HepG2 (cell line): ENCODE measurements around the gene HEXD. TPM values are rescaled to one million over a fixed set of nuclear protein-coding genes. Genes with fewer than 3 reads are reported as not detected.

ENCODE experiments used
- CEBPB ChIP-seq: IDR thresholded peaks from 2 replicates; pipeline ENCODE4 v1.6.1; 2011; ENCODE audit warnings: low read depth, low read length, improper control_type of control experiment, borderline replicate concordance
- CHCHD3 ChIP-seq: sonication (generic); formaldehyde crosslinking; IDR thresholded peaks from 2 replicates; pipeline ENCODE4 v1.8.0; 2022; ENCODE audit warnings: mild to moderate bottlenecking, missing genetic modification reagents, moderate library complexity
- EHMT2 ChIP-seq: fragments of 200-600 bp; sonication (generic); IDR thresholded peaks from 2 replicates; pipeline ENCODE4 v1.7.0; 2017; ENCODE audit warnings: antibody characterized with exemption, low read depth, low read length, borderline replicate concordance
- HHEX ChIP-seq: IDR thresholded peaks from 2 replicates; pipeline ENCODE4 v1.6.1; 2016; ENCODE audit warnings: control low read depth
- HMG20A ChIP-seq: IDR thresholded peaks from 2 replicates; pipeline ENCODE4 v1.6.1; 2016; ENCODE audit warnings: borderline replicate concordance
- MYC ChIP-seq: sonication (generic); formaldehyde crosslinking; IDR thresholded peaks from 2 replicates; pipeline ENCODE4 v1.9.0; 2021; ENCODE audit warnings: missing genetic modification reagents, borderline replicate concordance
- PCBP1 ChIP-seq: fragments of 200-400 bp; formaldehyde crosslinking; IDR thresholded peaks from 2 replicates; pipeline ENCODE4 v1.6.1; 2017; ENCODE audit warnings: mild to moderate bottlenecking, low read depth, low read length, borderline replicate concordance
- SAP130 ChIP-seq: IDR thresholded peaks from 2 replicates; pipeline ENCODE4 v1.6.1; 2016; ENCODE audit warnings: low read depth
- SATB2 ChIP-seq: sonication (generic); formaldehyde crosslinking; IDR thresholded peaks from 2 replicates; pipeline ENCODE4 v1.5.0; 2020; ENCODE audit warnings: missing genetic modification reagents
- SP1 ChIP-seq, 2 experiments: fragments of 450-650 bp in 1 of 2; sonication (generic) in 1 of 2; formaldehyde crosslinking in 1 of 2; IDR thresholded peaks; 2 replicates each; pipeline versions ENCODE4 v1.4.0 to v1.6.1; 2016 to 2020; ENCODE audit warnings: missing genetic modification reagents in 1 of 2
- SRSF4 ChIP-seq: fragments of 200-400 bp; formaldehyde crosslinking; IDR thresholded peaks from one replicate; pipeline ENCODE4 v1.6.1; 2018; ENCODE audit warnings: mild to moderate bottlenecking, low read depth, low read length, moderate library complexity; ENCODE audit not compliant: poor library complexity, severe bottlenecking
- ZNF124 ChIP-seq: sonication (generic); formaldehyde crosslinking; IDR thresholded peaks from 2 replicates; pipeline ENCODE4 v1.4.0; 2020; ENCODE audit warnings: missing genetic modification reagents
- polyA plus RNA-seq, 8 experiments: library from polyadenylated mRNA; depleted of rRNA in 3 of 8; stranded (reverse) in 7 of 8; unstranded in 1 of 8; fragments of >200 nt; fragmentation: Illumina TruSeq in 4 of 8; extraction: Trizol in 4 of 8; gene quantifications; 2 replicates each; pipeline versions ENCODE4 v1.2.1 to v1.2.3, GENCODE V29; 2011 to 2016; ENCODE audit warnings: low read depth in 4 of 8, missing spikeins in 1 of 8, mixed read lengths in 1 of 8; ENCODE audit not compliant: insufficient read depth in 1 of 8
- total RNA-seq, 5 experiments: library from RNA; depleted of rRNA; stranded (reverse); fragments of >200 nt; fragmentation: Illumina TruSeq; extraction: Trizol; gene quantifications; 2 replicates each; pipeline ENCODE4 v1.2.3, GENCODE V29; 2016; ENCODE audit warnings: low read depth in 1 of 5
- TF ChIP-seq, protein P1 (sequence below): sonication (generic); formaldehyde crosslinking; IDR thresholded peaks from 2 replicates; pipeline ENCODE4 v1.4.0; 2020; ENCODE audit warnings: missing genetic modification reagents, borderline replicate concordance
- TF ChIP-seq, protein P2 (sequence below): sonication (generic); formaldehyde crosslinking; IDR thresholded peaks from 2 replicates; pipeline ENCODE4 v1.8.0; 2022; ENCODE audit warnings: mild to moderate bottlenecking, missing genetic modification reagents, borderline replicate concordance
- TF ChIP-seq, protein P3 (sequence below): sonication (generic); formaldehyde crosslinking; IDR thresholded peaks from 2 replicates; pipeline ENCODE4 v1.8.0; 2022; ENCODE audit warnings: mild to moderate bottlenecking, missing genetic modification reagents, moderate library complexity
- TF ChIP-seq, protein P4 (sequence below): sonication (generic); formaldehyde crosslinking; IDR thresholded peaks from 2 replicates; pipeline ENCODE4 v1.8.1; 2023; ENCODE audit warnings: mild to moderate bottlenecking, moderate library complexity, missing genetic modification reagents
- TF ChIP-seq, protein P5 (sequence below): sonication (generic); formaldehyde crosslinking; IDR thresholded peaks from 2 replicates; pipeline ENCODE4 v1.4.0; 2020; ENCODE audit warnings: missing genetic modification reagents, borderline replicate concordance

HEXD gene
- total and polyA plus RNA-seq, 2 of the 13 experiments (the other 11 are each of a cell fraction or from before 2014, with no cell fraction given) = 22.3 to 41.8 TPM

- TF ChIP-seq, protein P1, sequence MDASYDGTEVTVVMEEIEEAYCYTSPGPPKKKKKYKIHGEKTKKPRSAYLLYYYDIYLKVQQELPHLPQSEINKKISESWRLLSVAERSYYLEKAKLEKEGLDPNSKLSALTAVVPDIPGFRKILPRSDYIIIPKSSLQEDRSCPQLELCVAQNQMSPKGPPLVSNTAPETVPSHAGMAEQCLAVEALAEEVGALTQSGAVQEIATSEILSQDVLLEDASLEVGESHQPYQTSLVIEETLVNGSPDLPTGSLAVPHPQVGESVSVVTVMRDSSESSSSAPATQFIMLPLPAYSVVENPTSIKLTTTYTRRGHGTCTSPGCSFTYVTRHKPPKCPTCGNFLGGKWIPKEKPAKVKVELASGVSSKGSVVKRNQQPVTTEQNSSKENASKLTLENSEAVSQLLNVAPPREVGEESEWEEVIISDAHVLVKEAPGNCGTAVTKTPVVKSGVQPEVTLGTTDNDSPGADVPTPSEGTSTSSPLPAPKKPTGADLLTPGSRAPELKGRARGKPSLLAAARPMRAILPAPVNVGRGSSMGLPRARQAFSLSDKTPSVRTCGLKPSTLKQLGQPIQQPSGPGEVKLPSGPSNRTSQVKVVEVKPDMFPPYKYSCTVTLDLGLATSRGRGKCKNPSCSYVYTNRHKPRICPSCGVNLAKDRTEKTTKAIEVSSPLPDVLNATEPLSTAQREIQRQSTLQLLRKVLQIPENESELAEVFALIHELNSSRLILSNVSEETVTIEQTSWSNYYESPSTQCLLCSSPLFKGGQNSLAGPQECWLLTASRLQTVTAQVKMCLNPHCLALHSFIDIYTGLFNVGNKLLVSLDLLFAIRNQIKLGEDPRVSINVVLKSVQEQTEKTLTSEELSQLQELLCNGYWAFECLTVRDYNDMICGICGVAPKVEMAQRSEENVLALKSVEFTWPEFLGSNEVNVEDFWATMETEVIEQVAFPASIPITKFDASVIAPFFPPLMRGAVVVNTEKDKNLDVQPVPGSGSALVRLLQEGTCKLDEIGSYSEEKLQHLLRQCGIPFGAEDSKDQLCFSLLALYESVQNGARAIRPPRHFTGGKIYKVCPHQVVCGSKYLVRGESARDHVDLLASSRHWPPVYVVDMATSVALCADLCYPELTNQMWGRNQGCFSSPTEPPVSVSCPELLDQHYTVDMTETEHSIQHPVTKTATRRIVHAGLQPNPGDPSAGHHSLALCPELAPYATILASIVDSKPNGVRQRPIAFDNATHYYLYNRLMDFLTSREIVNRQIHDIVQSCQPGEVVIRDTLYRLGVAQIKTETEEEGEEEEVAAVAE (CRISPR knock-in tag) = peak; percentile 94
- TF ChIP-seq SRSF4 (no peak), ZNF124 (CRISPR knock-in tag) (no peak; the same call in 1 of the 2 replicates), CEBPB (no peak), PCBP1 (0 out of 2 replicates have a peak, but pooled peaks have one; percentile 78), EHMT2 (no peak), CHCHD3 (CRISPR knock-in tag) (peak; percentile 31; the same call in 1 of the 2 replicates), SP1 (IDR thresholded peaks at IDR 0.05) (peak; percentile 53; the same call in 1 of the 2 replicates), SP1 (CRISPR knock-in tag; IDR thresholded peaks at IDR 0.05) (peak; percentile 93), MYC (CRISPR knock-in tag) (peak; percentile 94), HMG20A (CRISPR knock-in tag) (no peak), SAP130 (CRISPR knock-in tag) (peak; percentile 92), HHEX (CRISPR knock-in tag) (no peak), SATB2 (0 out of 2 replicates have a peak, but pooled peaks have one; percentile 52)
- TF ChIP-seq, protein P2, sequence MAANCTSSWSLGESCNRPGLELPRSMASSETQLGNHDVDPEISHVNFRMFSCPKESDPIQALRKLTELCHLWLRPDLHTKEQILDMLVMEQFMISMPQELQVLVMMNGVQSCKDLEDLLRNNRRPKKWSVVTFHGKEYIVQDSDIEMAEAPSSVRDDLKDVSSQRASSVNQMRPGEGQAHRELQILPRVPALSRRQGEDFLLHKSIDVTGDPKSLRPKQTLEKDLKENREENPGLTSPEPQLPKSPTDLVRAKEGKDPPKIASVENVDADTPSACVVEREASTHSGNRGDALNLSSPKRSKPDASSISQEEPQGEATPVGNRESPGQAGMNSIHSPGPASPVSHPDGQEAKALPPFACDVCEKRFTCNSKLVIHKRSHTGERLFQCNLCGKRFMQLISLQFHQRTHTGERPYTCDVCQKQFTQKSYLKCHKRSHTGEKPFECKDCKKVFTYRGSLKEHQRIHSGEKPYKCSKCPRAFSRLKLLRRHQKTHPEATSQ (CRISPR knock-in tag) = peak; percentile 28; the same call in 1 of the 2 replicates
- TF ChIP-seq, protein P3, sequence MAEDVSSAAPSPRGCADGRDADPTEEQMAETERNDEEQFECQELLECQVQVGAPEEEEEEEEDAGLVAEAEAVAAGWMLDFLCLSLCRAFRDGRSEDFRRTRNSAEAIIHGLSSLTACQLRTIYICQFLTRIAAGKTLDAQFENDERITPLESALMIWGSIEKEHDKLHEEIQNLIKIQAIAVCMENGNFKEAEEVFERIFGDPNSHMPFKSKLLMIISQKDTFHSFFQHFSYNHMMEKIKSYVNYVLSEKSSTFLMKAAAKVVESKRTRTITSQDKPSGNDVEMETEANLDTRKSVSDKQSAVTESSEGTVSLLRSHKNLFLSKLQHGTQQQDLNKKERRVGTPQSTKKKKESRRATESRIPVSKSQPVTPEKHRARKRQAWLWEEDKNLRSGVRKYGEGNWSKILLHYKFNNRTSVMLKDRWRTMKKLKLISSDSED (CRISPR knock-in tag) = no peak
- TF ChIP-seq, protein P4, sequence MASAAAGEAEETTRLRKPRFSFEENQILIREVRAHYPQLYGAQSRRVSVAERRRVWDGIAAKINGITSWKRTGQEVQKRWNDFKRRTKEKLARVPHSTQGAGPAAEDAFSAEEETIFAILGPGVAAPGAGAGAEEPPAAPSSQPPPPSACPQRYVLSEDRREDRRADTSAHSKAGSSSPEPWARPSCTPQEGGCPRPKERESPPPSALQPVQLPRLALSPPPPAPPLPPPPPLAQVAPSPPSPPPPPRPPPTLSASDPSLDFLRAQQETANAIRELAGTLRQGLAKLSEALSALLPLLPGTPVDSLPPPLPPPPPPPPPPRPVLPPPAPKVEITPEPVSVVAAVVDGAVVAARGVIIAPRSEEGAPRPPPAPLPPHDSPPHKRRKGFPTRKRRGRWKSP (CRISPR knock-in tag) = peak; percentile 94
- TF ChIP-seq, protein P5, sequence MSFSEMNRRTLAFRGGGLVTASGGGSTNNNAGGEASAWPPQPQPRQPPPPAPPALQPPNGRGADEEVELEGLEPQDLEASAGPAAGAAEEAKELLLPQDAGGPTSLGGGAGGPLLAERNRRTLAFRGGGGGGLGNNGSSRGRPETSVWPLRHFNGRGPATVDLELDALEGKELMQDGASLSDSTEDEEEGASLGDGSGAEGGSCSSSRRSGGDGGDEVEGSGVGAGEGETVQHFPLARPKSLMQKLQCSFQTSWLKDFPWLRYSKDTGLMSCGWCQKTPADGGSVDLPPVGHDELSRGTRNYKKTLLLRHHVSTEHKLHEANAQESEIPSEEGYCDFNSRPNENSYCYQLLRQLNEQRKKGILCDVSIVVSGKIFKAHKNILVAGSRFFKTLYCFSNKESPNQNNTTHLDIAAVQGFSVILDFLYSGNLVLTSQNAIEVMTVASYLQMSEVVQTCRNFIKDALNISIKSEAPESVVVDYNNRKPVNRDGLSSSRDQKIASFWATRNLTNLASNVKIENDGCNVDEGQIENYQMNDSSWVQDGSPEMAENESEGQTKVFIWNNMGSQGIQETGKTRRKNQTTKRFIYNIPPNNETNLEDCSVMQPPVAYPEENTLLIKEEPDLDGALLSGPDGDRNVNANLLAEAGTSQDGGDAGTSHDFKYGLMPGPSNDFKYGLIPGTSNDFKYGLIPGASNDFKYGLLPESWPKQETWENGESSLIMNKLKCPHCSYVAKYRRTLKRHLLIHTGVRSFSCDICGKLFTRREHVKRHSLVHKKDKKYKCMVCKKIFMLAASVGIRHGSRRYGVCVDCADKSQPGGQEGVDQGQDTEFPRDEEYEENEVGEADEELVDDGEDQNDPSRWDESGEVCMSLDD (CRISPR knock-in tag) = peak; percentile 42; the same call in 1 of the 2 replicates
Measured at GRCh38 chr17:82458179-82458884, 40.2 kb downstream of the HEXD start, which contains the start of gene NARF (continued).
